ENCODE results near the gene SGCG.

Gene SGCG

GRCh38 chr13:23325191-23325590 lies 144.4 kb downstream of the SGCG start:
- Histone ChIP-seq H3K4me1 (ENCODE audit: insufficient read depth, low read length) (peaks cover 4% of the 10 kb centered on the region; the same call in 1 of the 2 replicates), H3K36me3 (ENCODE audit: insufficient read depth, low read length) (peaks cover under 1% of the 10 kb centered on the region; the same call in 1 of the 2 replicates), H3K9ac (ENCODE audit: low read depth, low read length) (no peak overlapping the region), H3K9me3 (ENCODE audit: control insufficient read depth, insufficient read depth, low read length) (no peaks in the 10 kb centered on the region)

GRCh38 chr13:23330356-23330755 lies 149.6 kb downstream of the SGCG start:
- Histone ChIP-seq H3K4me1 (ENCODE audit: insufficient read depth, low read length) (no peaks in the 10 kb centered on the region), H3K9me3 (ENCODE audit: control insufficient read depth, insufficient read depth, low read length) (no peaks in the 10 kb centered on the region), H3K9ac (ENCODE audit: low read depth, low read length) (no peak overlapping the region), H3K36me3 (ENCODE audit: insufficient read depth, low read length) (peaks cover 6% of the 10 kb centered on the region; the same call in 1 of the 2 replicates)

GRCh38 chr13:23339225-23339624 lies 158.4 kb downstream of the SGCG start:
- no peak overlapping the region for H3K9ac ChIP-seq (ENCODE audit: low read depth, low read length)
- H3K36me3 ChIP-seq (ENCODE audit: insufficient read depth, low read length) = peaks cover 35% of the 10 kb centered on the region
- H3K9me3 ChIP-seq (ENCODE audit: control insufficient read depth, insufficient read depth, low read length) = peaks cover 33% of the 10 kb centered on the region; the same call in 1 of the 2 replicates

GRCh38 chr13:23344931-23345595 lies 164.3 kb downstream of the SGCG start:
- no peak overlapping the region for H3K9ac ChIP-seq (ENCODE audit: low read depth, low read length)

More at GRCh38 chr13:23339225-23339624, 158.4 kb downstream of the SGCG start:
- no peaks in the 10 kb centered on the region for H3K4me1 ChIP-seq (ENCODE audit: insufficient read depth, low read length)

GRCh38 chr13:23347601-23348000 lies 166.8 kb downstream of the SGCG start:
- Histone ChIP-seq H3K9me3 (ENCODE audit: control insufficient read depth, insufficient read depth, low read length) (0 out of 2 replicates have a peak, but pooled peaks cover 3% of the 10 kb centered on the region), H3K4me1 (ENCODE audit: insufficient read depth, low read length) (no peaks in the 10 kb centered on the region), H3K9ac (ENCODE audit: low read depth, low read length) (no peak overlapping the region), H3K36me3 (ENCODE audit: insufficient read depth, low read length) (peaks cover 16% of the 10 kb centered on the region)

More at GRCh38 chr13:23344931-23345595, 164.3 kb downstream of the SGCG start:
- peaks cover 23% of the 10 kb centered on the region for H3K36me3 ChIP-seq (ENCODE audit: insufficient read depth, low read length)
- H3K9me3 ChIP-seq (ENCODE audit: control insufficient read depth, insufficient read depth, low read length) = peaks cover 13% of the 10 kb centered on the region; the same call in 1 of the 2 replicates
- H3K4me1 ChIP-seq (ENCODE audit: insufficient read depth, low read length) = no peaks in the 10 kb centered on the region

- no peaks in the 10 kb centered on the region for H3K4me1 ChIP-seq (ENCODE audit: insufficient read depth, low read length)
- no peak overlapping the region for H3K9ac ChIP-seq (ENCODE audit: low read depth, low read length)
- peaks cover 24% of the 10 kb centered on the region for H3K36me3 ChIP-seq (ENCODE audit: insufficient read depth, low read length)
- H3K9me3 ChIP-seq (ENCODE audit: control insufficient read depth, insufficient read depth, low read length) = no peaks in the 10 kb centered on the region
Observed at GRCh38 chr13:23348262-23349127, 167.7 kb downstream of the SGCG start.

- no peaks in the 10 kb centered on the region for H3K4me1 ChIP-seq (ENCODE audit: insufficient read depth, low read length)
- no peak overlapping the region for H3K9ac ChIP-seq (ENCODE audit: low read depth, low read length)
- peaks cover 28% of the 10 kb centered on the region for H3K36me3 ChIP-seq (ENCODE audit: insufficient read depth, low read length)
- no peaks in the 10 kb centered on the region for H3K9me3 ChIP-seq (ENCODE audit: control insufficient read depth, insufficient read depth, low read length)
Observed at GRCh38 chr13:23349161-23349897, 168.6 kb downstream of the SGCG start.

GRCh38 chr13:23350009-23350408 lies 169.2 kb downstream of the SGCG start:
- Histone ChIP-seq H3K36me3 (ENCODE audit: insufficient read depth, low read length) (peaks cover 29% of the 10 kb centered on the region), H3K9ac (ENCODE audit: low read depth, low read length) (no peak overlapping the region), H3K9me3 (ENCODE audit: control insufficient read depth, insufficient read depth, low read length) (no peaks in the 10 kb centered on the region), H3K4me1 (ENCODE audit: insufficient read depth, low read length) (no peaks in the 10 kb centered on the region)

- Histone ChIP-seq H3K4me1 (ENCODE audit: insufficient read depth, low read length) (no peaks in the 10 kb centered on the region), H3K9me3 (ENCODE audit: control insufficient read depth, insufficient read depth, low read length) (no peaks in the 10 kb centered on the region), H3K36me3 (ENCODE audit: insufficient read depth, low read length) (peaks cover 37% of the 10 kb centered on the region), H3K9ac (ENCODE audit: low read depth, low read length) (no peak overlapping the region)
Observed at GRCh38 chr13:23352161-23352560, 171.4 kb downstream of the SGCG start.

- H3K4me1 ChIP-seq (ENCODE audit: insufficient read depth, low read length) = no peaks in the 10 kb centered on the region
- no peak overlapping the region for H3K9ac ChIP-seq (ENCODE audit: low read depth, low read length)
- peaks cover 36% of the 10 kb centered on the region for H3K36me3 ChIP-seq (ENCODE audit: insufficient read depth, low read length)
- H3K9me3 ChIP-seq (ENCODE audit: control insufficient read depth, insufficient read depth, low read length) = no peaks in the 10 kb centered on the region
Observed at GRCh38 chr13:23354520-23354919, 173.7 kb downstream of the SGCG start.

- no peaks in the 10 kb centered on the region for H3K9me3 ChIP-seq (ENCODE audit: control insufficient read depth, insufficient read depth, low read length)
- no peak overlapping the region for H3K9ac ChIP-seq (ENCODE audit: low read depth, low read length)
- H3K36me3 ChIP-seq (ENCODE audit: insufficient read depth, low read length) = peaks cover 33% of the 10 kb centered on the region
- H3K4me1 ChIP-seq (ENCODE audit: insufficient read depth, low read length) = no peaks in the 10 kb centered on the region
Observed at GRCh38 chr13:23356368-23356767, 175.6 kb downstream of the SGCG start.

- Histone ChIP-seq H3K36me3 (ENCODE audit: insufficient read depth, low read length) (peaks cover 36% of the 10 kb centered on the region), H3K9ac (ENCODE audit: low read depth, low read length) (no peak overlapping the region), H3K9me3 (ENCODE audit: control insufficient read depth, insufficient read depth, low read length) (no peaks in the 10 kb centered on the region), H3K4me1 (ENCODE audit: insufficient read depth, low read length) (no peaks in the 10 kb centered on the region)
Observed at GRCh38 chr13:23357349-23357748, 176.6 kb downstream of the SGCG start.

- no peaks in the 10 kb centered on the region for H3K4me1 ChIP-seq (ENCODE audit: insufficient read depth, low read length)
- no peaks in the 10 kb centered on the region for H3K9me3 ChIP-seq (ENCODE audit: control insufficient read depth, insufficient read depth, low read length)
- peaks cover 30% of the 10 kb centered on the region for H3K36me3 ChIP-seq (ENCODE audit: insufficient read depth, low read length)
- no peak overlapping the region for H3K9ac ChIP-seq (ENCODE audit: low read depth, low read length)
Observed at GRCh38 chr13:23359882-23360281, 179.1 kb downstream of the SGCG start.

- Histone ChIP-seq H3K36me3 (ENCODE audit: insufficient read depth, low read length) (peaks cover 26% of the 10 kb centered on the region), H3K9ac (ENCODE audit: low read depth, low read length) (no peak overlapping the region), H3K4me1 (ENCODE audit: insufficient read depth, low read length) (no peaks in the 10 kb centered on the region), H3K9me3 (ENCODE audit: control insufficient read depth, insufficient read depth, low read length) (no peaks in the 10 kb centered on the region)
Observed at GRCh38 chr13:23365652-23366051, 184.9 kb downstream of the SGCG start.
